ENCODE measurements around the gene RAB40B. TPM values are rescaled to one million over a fixed set of nuclear protein-coding genes. Genes with fewer than 3 reads are reported as not detected.

The RAB40B gene
- total RNA-seq, 1 donor from 2014 or later: 31.9 TPM

DNA sequence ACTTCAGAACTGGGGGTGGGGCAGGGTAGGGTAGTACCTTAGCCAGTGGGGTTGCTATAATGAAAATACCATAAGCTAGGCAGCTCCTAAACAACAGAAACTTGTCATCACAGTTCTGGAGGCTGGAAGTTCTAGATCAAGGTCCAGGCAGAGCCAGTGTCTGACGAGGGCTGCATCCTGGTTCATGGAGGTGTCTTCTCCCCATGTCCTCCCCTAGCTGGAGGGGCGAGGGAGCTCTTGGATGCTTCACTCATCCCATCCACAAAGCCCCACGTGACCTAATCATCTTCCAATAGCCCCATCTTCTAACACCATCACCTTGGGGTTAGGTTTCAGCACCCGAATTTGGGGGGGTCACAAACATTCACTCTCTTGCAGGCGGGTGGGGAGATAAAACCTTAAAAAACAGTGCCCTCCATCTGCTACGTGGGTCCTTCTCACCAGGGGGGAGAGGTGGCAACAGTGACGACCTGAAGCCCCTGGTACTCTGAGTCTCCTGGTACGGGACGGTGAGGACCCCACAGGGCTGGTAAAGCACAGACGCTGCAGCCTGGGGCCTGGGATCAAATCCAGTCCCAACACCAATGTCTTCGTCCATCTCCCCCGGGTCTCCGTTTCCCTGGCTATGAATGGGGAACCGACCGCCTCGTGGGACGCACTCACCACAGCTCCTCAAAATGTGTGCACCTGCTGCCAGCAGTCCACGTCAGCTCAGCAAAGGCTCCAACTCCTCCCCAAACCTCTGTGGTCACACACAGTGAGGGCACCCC lies 22.8 kb downstream of the RAB40B start:
- no peak for DNase-seq (ENCODE audit: low spot score)
- intact Hi-C loops (cut with DNase I): no loop called here

DNA sequence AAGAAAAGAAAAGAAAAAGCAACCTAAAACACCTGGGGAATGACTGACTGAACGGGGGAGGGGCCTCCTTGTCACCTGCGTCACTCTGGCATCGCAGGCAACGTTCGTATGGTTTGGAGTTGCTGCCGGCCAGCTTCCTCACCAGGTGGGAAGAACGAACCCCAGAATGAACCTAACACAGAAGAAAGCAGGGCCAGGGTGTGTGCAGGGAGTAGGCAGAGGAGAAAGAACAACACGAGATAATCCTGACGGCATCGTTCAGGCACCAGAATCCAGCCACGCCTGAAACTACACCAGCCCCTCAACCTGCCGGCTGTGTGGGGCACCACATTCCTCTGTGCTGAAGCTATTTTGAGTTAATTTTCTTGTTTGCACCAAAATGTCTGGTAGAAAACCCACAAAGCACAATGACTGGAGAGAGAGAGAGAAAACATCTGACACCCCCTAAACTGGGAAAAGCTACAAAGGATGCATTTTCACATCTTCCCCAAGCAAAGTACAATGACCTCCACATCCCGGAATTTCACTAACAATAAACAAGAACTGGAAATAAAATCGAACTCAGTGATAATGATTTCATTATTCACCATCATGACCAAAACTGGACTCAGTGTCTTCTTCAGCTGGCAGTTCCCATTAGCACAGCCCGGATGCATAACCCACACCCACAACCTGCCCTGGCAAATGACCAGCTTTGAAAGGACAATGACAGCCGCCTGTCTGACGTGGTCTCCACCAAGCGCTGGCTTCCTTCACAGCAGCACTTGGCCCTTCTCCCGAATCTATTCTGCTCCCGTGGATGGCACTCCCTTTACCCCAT lies 23.6 kb downstream of the RAB40B start:
- intact Hi-C loops (cut with DNase I): no loop called here
- no peak for DNase-seq (ENCODE audit: low spot score)

DNA sequence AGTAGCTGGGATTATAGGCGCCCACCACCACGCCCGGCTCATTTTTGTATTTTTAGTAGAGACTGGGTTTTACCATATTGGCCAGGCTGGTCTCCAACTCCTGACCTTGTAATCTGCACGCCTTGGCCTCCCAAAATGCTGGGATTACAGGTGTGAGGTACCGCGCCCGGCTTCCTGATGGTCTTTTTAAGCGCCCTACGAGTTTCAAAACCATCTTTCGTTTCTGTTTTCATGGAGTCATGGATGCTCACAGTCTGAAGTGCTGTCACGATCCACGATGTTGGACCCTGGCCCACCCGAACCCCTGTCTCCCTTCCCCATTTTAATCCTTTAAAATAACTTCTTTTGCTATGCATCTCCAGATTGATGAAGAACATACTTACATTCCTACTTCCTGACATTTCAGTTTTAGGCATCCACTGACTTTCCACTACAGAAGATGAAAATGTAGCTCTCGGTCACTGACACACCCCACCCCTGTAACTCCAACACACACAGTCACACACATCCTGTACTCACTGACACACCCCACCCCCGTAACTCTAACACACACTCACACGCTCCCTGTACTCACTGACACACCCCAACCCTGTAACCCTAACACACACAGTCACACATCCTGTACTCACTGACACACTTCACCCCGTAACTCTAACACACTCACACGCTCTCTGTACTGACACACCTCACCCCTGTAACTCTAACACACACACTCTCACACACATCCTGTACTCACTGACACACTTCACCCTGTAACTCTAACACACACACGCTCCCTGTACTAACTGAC lies 27.6 kb downstream of the RAB40B start:
- intact Hi-C loops (cut with DNase I): no loop called here
- DNase-seq (ENCODE audit: low spot score): no peak

DNA sequence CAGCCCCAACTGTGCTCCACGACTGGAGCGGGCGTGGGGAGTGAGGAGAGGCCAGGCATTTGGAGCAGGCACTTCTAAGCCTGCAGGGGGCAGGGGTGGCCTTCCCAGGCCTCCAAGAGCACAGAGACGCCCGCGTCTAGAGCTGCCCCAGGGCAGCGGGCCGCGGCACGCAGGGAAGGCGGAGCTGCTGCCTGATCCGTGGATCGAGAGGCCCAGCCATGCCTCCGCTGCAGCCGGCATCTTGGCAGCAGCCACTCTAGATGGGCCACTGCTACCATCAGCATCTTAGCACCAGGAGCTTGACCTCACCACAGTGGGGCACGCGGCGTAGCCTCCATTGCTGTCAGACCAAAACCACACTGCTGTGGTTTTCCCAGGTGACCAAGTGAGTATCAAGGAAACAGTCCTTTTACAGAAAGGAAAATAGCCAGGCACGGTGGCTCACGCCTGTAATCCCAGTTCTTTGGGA lies 29.8 kb downstream of the RAB40B start:
- DNase-seq (ENCODE audit: low spot score): no peak

DNA sequence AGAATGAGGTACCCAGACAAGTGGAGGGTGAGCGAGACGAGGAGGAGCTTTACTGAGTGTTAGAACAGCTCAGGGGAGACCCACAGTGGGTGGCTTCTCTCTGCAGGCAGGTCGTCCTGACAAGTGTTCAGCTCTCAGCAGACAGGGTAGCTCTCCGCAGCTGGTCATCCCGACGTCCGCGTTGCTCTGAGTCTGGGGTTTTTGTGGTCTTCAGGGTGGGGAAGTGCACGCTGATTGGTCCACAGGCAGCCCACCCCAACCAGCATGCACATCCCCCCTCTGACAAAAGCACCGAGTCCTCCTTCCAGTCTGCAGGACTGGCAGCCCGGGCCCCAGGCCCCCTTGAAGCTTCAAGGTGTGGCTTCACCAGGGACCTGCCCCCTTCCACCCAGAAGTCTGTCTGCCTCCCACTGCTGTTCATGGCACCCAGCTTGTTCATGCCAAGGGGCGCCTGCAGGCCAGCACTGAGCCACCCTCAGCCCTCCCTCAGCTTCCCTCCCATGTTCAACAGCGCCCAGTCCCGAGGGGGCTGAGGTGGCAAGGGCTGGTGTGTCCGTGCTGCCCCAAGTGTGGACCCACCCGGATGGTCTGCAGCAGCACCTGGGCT lies 30.4 kb downstream of the RAB40B start:
- intact Hi-C loops (cut with DNase I): loop anchor here (2.0 to 5.0 kb wide), 3 partner anchors 19 to 99 kb away; partner anchors contain the start of genes FN3K and WDR45B
- DNase-seq (ENCODE audit: low spot score): no peak

More for the DNA sequence above, 29.8 kb downstream of the RAB40B start:
- intact Hi-C loops (cut with DNase I): loop anchor here (2.0 to 5.0 kb wide), 3 partner anchors 20 to 98 kb away; partner anchors contain the start of genes FN3K and WDR45B

DNA sequence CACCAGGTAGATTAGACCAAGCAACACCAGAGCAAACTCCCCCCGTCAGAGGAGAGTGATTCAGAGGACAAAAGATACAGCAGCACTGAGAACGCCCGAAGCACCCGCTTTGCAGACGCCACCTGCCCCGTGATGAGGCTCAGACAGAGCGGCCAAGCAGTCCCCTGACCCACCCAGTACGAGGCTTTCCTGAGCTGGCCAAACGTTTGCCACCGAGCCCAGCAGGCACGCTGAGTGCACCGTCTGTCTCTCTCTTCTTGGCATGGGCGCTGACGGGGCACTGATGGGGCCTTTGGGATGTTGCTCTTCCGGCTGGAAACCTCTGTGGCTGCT lies 30.9 kb downstream of the RAB40B start:
- intact Hi-C loops (cut with DNase I): loop anchor here (5.0 kb wide), 1 partner anchor 70 kb away; the partner anchor contains the start of gene FN3K
- DNase-seq (ENCODE audit: low spot score): no peak

DNA sequence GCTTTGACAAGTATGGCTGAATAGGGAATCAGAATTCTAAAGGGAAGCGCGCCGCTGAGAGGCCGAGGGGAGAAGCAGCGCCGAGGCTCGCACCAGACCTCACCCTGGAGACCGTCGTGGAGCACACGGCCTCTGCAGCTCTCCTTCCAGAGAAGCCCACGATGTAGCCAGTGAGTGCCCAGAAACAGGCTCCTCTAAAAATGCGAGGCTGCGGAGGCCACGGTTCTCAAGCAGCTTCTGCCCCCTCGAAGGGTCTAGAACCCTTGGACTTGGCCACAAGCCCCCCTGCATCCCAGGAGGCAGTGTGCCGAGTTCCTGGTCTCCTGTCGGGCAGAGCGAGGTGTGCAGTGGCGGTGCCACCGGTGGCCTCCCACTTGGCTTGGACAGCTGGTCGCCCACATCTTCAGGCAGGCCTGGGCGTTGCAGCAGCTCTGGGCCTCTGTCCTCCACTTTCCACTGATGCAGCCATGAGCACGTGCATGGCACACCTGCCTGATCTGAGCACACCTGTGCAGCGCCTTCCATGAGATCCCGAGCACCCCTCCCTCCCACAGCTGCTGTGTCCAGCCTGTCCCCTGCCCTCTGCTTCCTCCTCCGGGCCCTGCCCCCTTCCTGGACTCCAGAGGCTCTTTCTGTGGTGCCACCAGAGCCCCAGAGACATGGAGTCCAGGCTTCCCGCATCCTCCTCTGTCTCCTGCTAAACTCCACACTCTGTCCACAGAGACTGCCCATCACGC lies 31.4 kb downstream of the RAB40B start:
- intact Hi-C loops (cut with DNase I): loop anchor here (5.0 kb wide), 1 partner anchor 70 kb away; the partner anchor contains the start of gene FN3K
- DNase-seq (ENCODE audit: low spot score): no peak

DNA sequence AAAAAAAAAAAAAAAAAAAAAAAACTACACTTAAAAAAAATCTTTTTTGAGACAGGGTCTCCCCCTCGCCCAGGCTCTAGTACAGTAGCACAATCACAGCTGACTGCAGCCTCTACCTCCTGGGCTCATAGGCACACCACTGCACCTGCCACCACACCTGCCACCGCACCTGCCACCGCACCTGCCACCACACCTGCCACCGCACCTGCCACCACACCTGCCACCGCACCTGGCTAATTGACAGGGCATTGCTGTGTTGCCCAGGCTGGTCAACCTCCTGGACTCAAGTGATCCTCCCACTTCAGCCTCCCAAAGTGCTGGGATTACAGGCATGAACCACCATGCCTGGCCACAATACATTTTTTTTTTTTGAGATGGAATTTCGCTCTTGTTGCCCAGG lies 32.6 kb downstream of the RAB40B start:
- intact Hi-C loops (cut with DNase I): loop anchor here (5.0 kb wide), 1 partner anchor 71 kb away; the partner anchor contains the start of gene FN3K
- no peak for DNase-seq (ENCODE audit: low spot score)

DNA sequence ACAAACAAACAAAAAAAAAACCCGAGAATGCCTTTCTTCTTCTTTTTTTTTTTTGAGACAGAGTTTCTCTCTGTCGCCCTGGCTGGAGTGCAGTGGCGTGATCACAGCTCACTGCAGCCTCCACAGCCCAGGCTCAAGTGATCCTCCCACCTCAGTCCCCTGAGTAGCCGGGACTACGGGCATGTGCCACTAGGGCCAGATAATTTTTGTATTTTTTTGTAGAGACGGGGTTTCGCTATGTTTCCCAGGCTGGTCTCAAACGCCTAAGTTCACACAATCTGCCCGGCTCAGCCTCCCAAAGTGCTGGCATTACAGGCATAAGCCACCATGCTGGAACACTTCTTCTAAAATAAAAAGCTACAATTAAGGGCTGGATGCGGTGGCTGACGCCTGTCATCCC lies 33.3 kb downstream of the RAB40B start:
- intact Hi-C loops (cut with DNase I): loop anchor here (5.0 kb wide), 1 partner anchor 72 kb away; the partner anchor contains the start of gene FN3K
- DNase-seq (ENCODE audit: low spot score): no peak

DNA sequence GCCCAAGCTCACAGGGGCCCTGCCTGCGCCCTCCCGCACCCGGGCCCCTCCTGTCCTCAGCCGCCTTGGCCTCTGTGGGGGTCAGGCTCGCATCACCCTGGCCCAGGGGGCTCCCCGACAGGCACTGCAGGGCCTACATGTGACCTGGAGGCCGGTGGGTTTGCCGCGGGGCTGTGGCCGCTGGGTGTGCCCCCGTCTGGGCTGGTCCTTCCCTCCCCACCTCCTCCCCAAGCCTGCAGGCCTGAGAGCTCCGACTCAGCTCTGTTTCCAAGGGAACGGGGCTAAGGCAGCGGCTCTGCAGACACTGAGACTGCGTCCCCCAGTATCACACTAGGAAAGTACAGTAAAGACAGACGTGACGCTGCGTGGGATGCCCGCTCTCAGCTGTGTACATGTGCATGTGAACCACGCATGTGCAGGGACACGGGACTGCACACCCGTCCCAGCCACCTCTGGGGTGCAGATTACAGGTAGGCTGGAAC lies 33.8 kb downstream of the RAB40B start:
- intact Hi-C loops (cut with DNase I): loop anchor here (5.0 kb wide), 1 partner anchor 73 kb away; the partner anchor contains the start of gene FN3K
- DNase-seq (ENCODE audit: low spot score): no peak

DNA sequence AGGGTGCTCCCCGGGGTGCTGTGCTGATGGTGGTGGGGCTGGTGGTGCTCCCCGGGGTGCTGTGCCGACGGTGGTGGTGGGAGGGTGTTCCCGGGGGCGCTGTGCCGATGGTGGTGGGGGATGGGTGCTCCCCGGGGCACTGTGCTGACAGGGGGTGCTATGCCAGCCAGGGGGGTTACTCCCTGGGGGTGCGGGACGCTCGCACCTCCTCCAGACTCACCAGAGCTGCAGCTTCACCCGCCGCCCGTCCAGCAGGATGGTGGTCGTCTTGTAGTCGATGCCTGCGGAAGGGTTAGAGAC lies 34.3 kb downstream of the RAB40B start:
- no peak for DNase-seq (ENCODE audit: low spot score)
- intact Hi-C loops (cut with DNase I): no loop called here

DNA sequence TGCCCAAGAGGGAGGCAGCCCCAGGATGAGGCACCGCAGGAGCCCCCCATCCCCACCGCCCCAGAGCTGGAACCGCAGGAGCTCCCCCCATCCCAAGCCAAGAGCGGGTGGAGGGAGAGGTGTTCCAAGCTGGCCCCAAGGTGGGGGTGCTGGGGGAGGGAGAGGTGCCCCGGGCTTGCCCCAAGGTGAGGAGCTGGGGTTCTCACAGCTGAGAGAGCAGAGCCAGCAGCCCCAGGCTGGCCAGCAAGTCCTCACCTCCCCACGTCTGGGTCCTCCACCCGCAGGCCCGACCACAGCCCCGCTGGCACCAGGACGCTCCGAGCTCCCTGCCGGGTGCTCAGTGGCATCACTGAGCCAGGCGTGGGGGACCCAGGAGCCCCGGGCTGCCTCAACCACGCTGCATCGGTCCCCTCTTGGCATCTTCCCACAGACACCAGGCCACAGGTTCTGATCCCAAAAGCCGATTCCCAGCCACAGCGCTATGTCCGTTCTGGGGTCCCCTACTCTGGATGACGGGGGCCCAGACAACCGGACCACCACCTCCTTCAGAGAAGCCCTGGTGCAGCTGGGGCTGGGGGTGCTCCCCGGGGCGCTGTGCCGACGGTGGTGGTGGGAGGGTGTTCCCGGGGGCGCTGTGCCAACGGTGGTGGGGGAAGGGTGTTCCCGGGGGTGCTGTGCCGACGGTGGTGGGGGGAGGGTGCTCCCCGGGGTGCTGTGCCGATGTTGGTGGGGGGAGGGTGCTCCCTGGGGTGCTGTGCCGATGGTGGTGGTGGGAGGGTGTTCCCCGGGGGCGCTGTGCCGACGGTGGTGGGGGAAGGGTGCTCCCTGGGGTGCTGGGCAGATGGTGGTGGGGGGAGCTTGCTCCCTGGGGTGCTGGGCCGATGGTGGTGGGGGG lies 34.9 kb downstream of the RAB40B start:
- intact Hi-C loops (cut with DNase I): no loop called here
- no peak for DNase-seq (ENCODE audit: low spot score)

DNA sequence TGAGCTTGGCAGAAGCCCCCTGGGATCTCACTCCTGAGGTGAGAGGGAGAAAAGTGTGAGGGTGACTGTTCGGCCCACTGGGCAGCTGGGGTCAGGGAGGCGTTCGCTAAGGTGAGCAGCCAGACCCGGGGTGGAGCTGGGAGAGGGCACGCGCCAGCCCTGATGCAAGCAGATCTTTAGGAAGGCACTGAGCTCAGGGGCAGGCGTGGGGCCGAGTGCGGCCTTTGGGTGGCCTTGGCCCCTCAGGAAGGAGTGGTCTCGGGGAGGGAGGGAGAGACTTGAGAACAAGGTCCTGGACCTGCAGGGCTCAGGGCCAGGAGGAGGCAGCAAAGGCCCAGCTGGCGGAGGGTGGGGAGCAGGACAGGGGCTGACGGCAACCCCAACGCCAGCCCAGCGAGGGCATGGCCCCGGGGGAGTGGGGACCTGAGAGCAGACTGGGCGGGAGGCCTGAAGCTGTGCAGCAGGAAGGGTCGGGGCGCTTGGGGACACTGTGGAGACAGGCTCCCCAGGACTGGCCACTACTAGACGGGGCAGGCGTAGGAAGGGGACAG lies 35.7 kb downstream of the RAB40B start:
- intact Hi-C loops (cut with DNase I): no loop called here

DNA sequence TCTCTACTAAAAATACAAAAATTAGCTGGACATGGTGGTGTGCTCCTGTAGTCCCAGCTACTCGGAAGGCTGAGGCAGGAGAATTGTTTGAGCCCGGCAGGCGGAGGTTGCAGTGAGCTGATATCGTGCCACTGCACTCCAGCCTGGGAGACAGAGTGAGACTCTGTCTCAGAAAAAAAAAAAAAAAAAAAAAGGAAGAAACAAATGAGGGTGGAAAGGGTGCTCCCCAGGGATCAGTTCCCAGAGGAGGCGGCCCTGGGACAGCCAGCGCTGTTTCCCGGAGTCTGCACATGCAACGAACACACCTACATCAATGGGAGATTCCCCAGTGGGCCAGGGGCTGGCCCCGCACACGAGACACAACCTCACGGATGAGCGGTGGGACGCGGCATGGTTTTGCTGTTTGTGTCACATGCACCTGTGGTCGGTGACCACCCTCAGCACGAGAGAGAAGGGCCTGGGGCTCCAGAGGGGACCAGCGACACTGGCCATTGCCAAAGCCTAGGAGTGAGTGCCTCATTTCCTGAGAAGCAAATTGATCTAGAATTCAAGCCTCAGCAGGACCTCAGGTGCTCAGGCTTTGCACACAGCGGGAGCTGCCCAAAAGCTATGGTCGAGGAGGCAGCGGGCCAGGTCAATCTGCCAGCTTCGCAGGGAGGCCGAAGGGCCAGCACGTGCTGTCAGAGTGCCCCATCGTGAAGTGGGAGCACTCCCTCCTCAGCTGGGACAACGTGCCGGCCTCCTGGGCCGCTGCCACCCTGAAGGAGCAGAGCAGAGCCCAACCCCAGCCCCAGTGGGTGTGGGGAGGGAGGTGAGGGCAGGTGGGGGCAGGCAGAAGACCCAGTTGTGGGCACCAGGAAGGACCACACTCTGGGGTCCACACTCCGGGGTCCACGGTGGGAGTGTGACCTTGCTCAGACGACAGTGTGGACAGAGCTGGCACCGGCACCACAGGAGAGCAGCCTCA lies 36.5 kb downstream of the RAB40B start:
- DNase-seq (ENCODE audit: low spot score): no peak
- intact Hi-C loops (cut with DNase I): no loop called here

More for the DNA sequence above, 35.7 kb downstream of the RAB40B start:
- DNase-seq (ENCODE audit: low spot score): no peak

DNA sequence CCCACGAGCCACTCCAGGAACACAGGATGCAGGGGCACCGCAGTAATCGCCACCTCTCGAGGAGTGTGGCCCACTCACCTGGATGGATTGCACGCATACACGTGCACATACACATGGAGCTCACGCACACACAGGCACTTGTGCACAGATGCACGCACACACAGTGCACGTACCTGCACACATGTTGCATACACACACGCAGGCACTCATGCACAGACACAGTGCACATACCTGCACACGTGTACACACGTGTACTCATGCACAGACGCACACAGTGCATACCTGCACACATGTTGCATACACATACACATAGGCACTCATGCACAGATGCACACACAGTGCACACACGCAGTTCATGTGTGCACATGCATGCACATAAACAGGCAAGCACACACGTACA lies 38.6 kb downstream of the RAB40B start:
- DNase-seq (ENCODE audit: low spot score): no peak
- intact Hi-C loops (cut with DNase I): no loop called here

DNA sequence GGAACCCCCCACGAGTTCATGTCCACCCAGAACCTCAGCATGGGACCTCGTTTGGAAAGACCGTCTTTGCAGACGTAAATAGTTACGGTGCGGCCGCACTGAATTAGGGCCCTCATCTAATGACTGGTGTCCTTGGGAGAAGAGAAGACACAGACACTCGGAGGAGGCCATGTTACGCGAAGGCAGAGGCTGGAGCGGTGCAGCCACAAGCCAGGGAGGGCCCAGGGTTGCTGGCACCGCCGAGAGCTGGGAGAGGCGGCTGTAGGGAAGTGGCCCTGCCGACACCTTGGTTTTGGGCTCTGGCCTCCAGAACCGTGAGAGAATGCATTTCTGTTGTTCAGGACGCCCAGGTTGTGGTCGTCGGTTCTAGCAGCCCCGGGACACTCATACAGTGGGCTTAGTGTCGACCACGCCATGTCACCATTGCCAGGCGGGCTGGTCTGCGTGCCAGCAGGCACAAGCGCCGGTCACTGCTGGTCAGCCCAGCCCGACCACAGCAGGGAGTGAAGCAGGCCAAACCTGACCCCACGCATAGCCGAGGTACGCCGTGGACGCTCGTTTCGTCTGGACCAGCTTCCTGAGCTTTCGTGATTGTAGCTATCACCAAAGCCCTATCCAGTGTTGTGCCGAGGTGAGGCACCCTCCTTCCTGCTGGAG lies 39.6 kb downstream of the RAB40B start:
- intact Hi-C loops (cut with DNase I): no loop called here
- DNase-seq (ENCODE audit: low spot score): no peak
